Body of pancreas (tissue), 4 donors: ENCODE data around the gene DPH6.

Experiments
- CTCF ChIP-seq, 7 experiments: fragments of 450-650 bp in 4 of 7; fragments of 200-600 bp in 3 of 7; sonication (generic) in 3 of 7; IDR thresholded peaks; one replicate each; pipeline ENCODE4 v1.5.1; 2016 to 2019; ENCODE audit warnings: antibody characterized with exemption in 7 of 7
- POLR2A ChIP-seq, 3 donors: fragments of 450-650 bp; IDR thresholded peaks; one replicate each; pipeline ENCODE4 v1.6.1; 2016; ENCODE audit warnings: antibody characterized with exemption in 3 of 3, mild to moderate bottlenecking in 2 of 3

GRCh38 chr15:35329521-35329961 is 216.4 kb downstream of the DPH6 start:
- TF ChIP-seq POLR2A (IDR thresholded peaks at IDR 0.05) (no peak), CTCF (IDR thresholded peaks at IDR 0.05) (no peak)
